ENCODE results near the gene SAMMSON. TPM values are rescaled to one million over a fixed set of nuclear protein-coding genes. Genes with fewer than 3 reads are reported as not detected.

Gene SAMMSON
- total and polyA plus RNA-seq, 2 of the 4 experiments (the other 2 are of a cell fraction): not detected

- H3K4ac ChIP-seq (ENCODE audit: low read depth, low read length): no peak overlapping the region
- H3K27me3 ChIP-seq (ENCODE audit: control insufficient read depth, insufficient read depth, low read length): no peaks in the 10 kb centered on the region; the same call in 1 of the 2 replicates
- no peak for ATAC-seq (ENCODE audit: low read depth)
- no peak overlapping the region for H3K56ac ChIP-seq (ENCODE audit: extremely low read depth, insufficient read depth, low read length)
- WGBS, 2 experiments (ENCODE audit: extremely low coverage in 2 of 2, insufficient read length in 1 of 2): no CpG with 5 or more reads among the region's 3 CpGs
- no peak overlapping the region for H4K91ac ChIP-seq (ENCODE audit: insufficient read depth, low read depth, low read length)
- intact Hi-C loops (cut with micrococcal nuclease) (no loop called here), in situ Hi-C loops (cut with MboI; ENCODE audit: low sequenced_read_pairs) (no loop called here), dilution Hi-C loops (cut with HindIII; ENCODE audit: low sequenced_read_pairs, unreplicated experiment) (no loop called here)
- TF ChIP-seq BHLHE40 (IDR thresholded peaks at IDR 0.05; ENCODE audit: low read depth, low read length) (no peak), CHD1 (IDR thresholded peaks at IDR 0.05; ENCODE audit: low read depth, low read length) (no peak), USF2 (IDR thresholded peaks at IDR 0.05; ENCODE audit: low read depth, low read length) (no peak), FOS (IDR thresholded peaks at IDR 0.05; ENCODE audit: low read depth, low read length) (no peak), CEBPB (IDR thresholded peaks at IDR 0.05; ENCODE audit: low read depth, low read length) (no peak), ELK1 (IDR thresholded peaks at IDR 0.05; ENCODE audit: borderline replicate concordance, low read depth, low read length) (no peak), RCOR1 (IDR thresholded peaks at IDR 0.05; ENCODE audit: insufficient replicate concordance, low read length) (no peak), MAFK (IDR thresholded peaks at IDR 0.05; ENCODE audit: low read depth, low read length) (no peak), POLR2A (IDR thresholded peaks at IDR 0.05; ENCODE audit: low read depth, low read length) (no peak), SMC3 (IDR thresholded peaks at IDR 0.05; ENCODE audit: low read depth, low read length) (no peak), NFE2L2 (IDR thresholded peaks at IDR 0.05; ENCODE audit: low read depth, low read length) (no peak), RAD21 (IDR thresholded peaks at IDR 0.05; ENCODE audit: low read length) (no peak), RFX5 (IDR thresholded peaks at IDR 0.05; ENCODE audit: low read depth, low read length) (no peak), MAZ (IDR thresholded peaks at IDR 0.05; ENCODE audit: borderline replicate concordance, low read depth, low read length) (no peak), MXI1 (IDR thresholded peaks at IDR 0.05; ENCODE audit: borderline replicate concordance, low read depth, low read length) (no peak)
- TF ChIP-seq, protein P1, sequence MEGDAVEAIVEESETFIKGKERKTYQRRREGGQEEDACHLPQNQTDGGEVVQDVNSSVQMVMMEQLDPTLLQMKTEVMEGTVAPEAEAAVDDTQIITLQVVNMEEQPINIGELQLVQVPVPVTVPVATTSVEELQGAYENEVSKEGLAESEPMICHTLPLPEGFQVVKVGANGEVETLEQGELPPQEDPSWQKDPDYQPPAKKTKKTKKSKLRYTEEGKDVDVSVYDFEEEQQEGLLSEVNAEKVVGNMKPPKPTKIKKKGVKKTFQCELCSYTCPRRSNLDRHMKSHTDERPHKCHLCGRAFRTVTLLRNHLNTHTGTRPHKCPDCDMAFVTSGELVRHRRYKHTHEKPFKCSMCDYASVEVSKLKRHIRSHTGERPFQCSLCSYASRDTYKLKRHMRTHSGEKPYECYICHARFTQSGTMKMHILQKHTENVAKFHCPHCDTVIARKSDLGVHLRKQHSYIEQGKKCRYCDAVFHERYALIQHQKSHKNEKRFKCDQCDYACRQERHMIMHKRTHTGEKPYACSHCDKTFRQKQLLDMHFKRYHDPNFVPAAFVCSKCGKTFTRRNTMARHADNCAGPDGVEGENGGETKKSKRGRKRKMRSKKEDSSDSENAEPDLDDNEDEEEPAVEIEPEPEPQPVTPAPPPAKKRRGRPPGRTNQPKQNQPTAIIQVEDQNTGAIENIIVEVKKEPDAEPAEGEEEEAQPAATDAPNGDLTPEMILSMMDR (conservative IDR thresholded peaks at IDR 0.05; ENCODE audit: low read depth, low read length): no peak
- H4K8ac ChIP-seq (ENCODE audit: low read depth in 2 of 2, low read length in 2 of 2): no peak overlapping the region
- POLR2A ChIA-PET (ENCODE audit: unreplicated experiment): no interaction called here
- CTCF ChIA-PET: no interaction called here
- H3K9ac ChIP-seq (ENCODE audit: low read depth, low read length): no peak overlapping the region
- no peak overlapping the region for H2AK9ac ChIP-seq (replicated peaks; ENCODE audit: low read depth, low read length, poor library complexity)
- H3K4me1 ChIP-seq (ENCODE audit: control insufficient read depth, insufficient read depth, low read length): no peaks in the 10 kb centered on the region
- no peak overlapping the region for H3K18ac ChIP-seq (ENCODE audit: low read depth, low read length)
- no peak overlapping the region for H4K5ac ChIP-seq (ENCODE audit: low read depth, low read length)
- H2BK20ac ChIP-seq (ENCODE audit: low read depth, low read length): no peak overlapping the region
- BruUV-seq (replicated peaks): no TSS peak
- H3K27ac ChIP-seq (ENCODE audit: insufficient read depth, low read length): no peak overlapping the region
- no peaks in the 10 kb centered on the region for H3K9me3 ChIP-seq (ENCODE audit: control insufficient read depth, insufficient read depth, low read length)
- no peaks in the 10 kb centered on the region for H3K36me3 ChIP-seq (ENCODE audit: control insufficient read depth, insufficient read depth, low read length)
- no peak overlapping the region for H3K4me3 ChIP-seq (ENCODE audit: insufficient read depth, low read depth, low read length)
- H2BK5ac ChIP-seq (ENCODE audit: low read depth, low read length, poor library complexity, severe bottlenecking): no peak overlapping the region
- no peak overlapping the region for H3K23ac ChIP-seq (ENCODE audit: low read depth, low read length)
- H4K20me1 ChIP-seq (ENCODE audit: insufficient read depth, low read length): no peaks in the 10 kb centered on the region
- H3K79me1 ChIP-seq (ENCODE audit: low read depth in 1 of 2, low read length in 2 of 2): no peaks in the 10 kb centered on the region
- no peak overlapping the region for H2AK5ac ChIP-seq (ENCODE audit: low read depth, low read length)
- no peak overlapping the region for H3K14ac ChIP-seq (replicated peaks; ENCODE audit: low read depth, low read length)
- no peak overlapping the region for H2BK120ac ChIP-seq (ENCODE audit: low read depth, low read length)
- no peak overlapping the region for H2BK15ac ChIP-seq (ENCODE audit: low read depth, low read length)
- no peaks in the 10 kb centered on the region for H3K9me1 ChIP-seq (ENCODE audit: insufficient read depth, low read length)
- no peak overlapping the region for H2AFZ ChIP-seq (replicated peaks; ENCODE audit: low read length, poor library complexity)
- H3K4me2 ChIP-seq (ENCODE audit: low read depth, low read length): no peak overlapping the region
- no peak for DNase-seq
Measured at GRCh38 chr3:70020906-70021660, 21.6 kb downstream of the SAMMSON start.
